GM19455 (cell line): ENCODE data around the gene UBE2E2.

Experiments used
- ATAC-seq: cut with Tn5 transposase; IDR thresholded peaks from one replicate; pipeline ENCODE4 v1.9.1; 2021; ENCODE audit not compliant: unreplicated experiment

The UBE2E2 gene

GRCh38 chr3:23567917-23568316 lies 364.8 kb downstream of the UBE2E2 start:
- no peak for ATAC-seq

- no peak for ATAC-seq
Measured at GRCh38 chr3:23573827-23574226, 370.7 kb downstream of the UBE2E2 start.

- ATAC-seq, result no peak
Measured at GRCh38 chr3:23574822-23575315, 371.7 kb downstream of the UBE2E2 start.

GRCh38 chr3:23575697-23576096 lies 372.6 kb downstream of the UBE2E2 start:
- no peak for ATAC-seq

GRCh38 chr3:23576379-23576959 lies 373.3 kb downstream of the UBE2E2 start:
- no peak for ATAC-seq

- no peak for ATAC-seq
Measured at GRCh38 chr3:23580096-23580713, 377.1 kb downstream of the UBE2E2 start.

- no peak for ATAC-seq
Measured at GRCh38 chr3:23583980-23584740, 381.0 kb downstream of the UBE2E2 start.

GRCh38 chr3:23587513-23587912 lies 384.4 kb downstream of the UBE2E2 start:
- no peak for ATAC-seq

- no peak for ATAC-seq
Measured at GRCh38 chr3:23588547-23588946, 385.4 kb downstream of the UBE2E2 start.

- ATAC-seq, result no peak
Measured at GRCh38 chr3:23589602-23590001, 386.5 kb downstream of the UBE2E2 start.

- peak; percentile 89 for ATAC-seq
Measured at GRCh38 chr3:23590424-23591273, 387.5 kb downstream of the UBE2E2 start.

- no peak for ATAC-seq
Measured at GRCh38 chr3:23591374-23591773, 388.2 kb downstream of the UBE2E2 start.

- no peak for ATAC-seq
Measured at GRCh38 chr3:23592961-23593931, 390.1 kb downstream of the UBE2E2 start.

GRCh38 chr3:23594066-23594465 lies 390.9 kb downstream of the UBE2E2 start:
- ATAC-seq, result no peak

- ATAC-seq, result no peak
Measured at GRCh38 chr3:23594894-23595670, 392.0 kb downstream of the UBE2E2 start.

- no peak for ATAC-seq
Measured at GRCh38 chr3:23595851-23596250, 392.7 kb downstream of the UBE2E2 start.

- ATAC-seq, result no peak
Measured at GRCh38 chr3:23600167-23600871, 397.2 kb downstream of the UBE2E2 start.

- ATAC-seq, result no peak
Measured at GRCh38 chr3:23601091-23601822, 398.1 kb downstream of the UBE2E2 start.
